Ishikawa (cell line): ENCODE measurements around the gene DENND4A.

Experiments used
- CEBPB ChIP-seq: IDR thresholded peaks from 2 replicates; pipeline ENCODE4 v1.6.1; 2012
- CREB1 ChIP-seq: IDR thresholded peaks from 2 replicates; pipeline ENCODE4 v1.6.1; 2012; ENCODE audit warnings: low read depth
- EGR1 ChIP-seq: IDR thresholded peaks from 2 replicates; pipeline ENCODE4 v1.6.1; 2012
- EP300 ChIP-seq: IDR thresholded peaks from 2 replicates; pipeline ENCODE4 v1.6.1; 2012; ENCODE audit warnings: borderline replicate concordance
- FOXM1 ChIP-seq: IDR thresholded peaks from 2 replicates; pipeline ENCODE4 v1.6.1; 2012; ENCODE audit warnings: low read depth, borderline replicate concordance
- MAX ChIP-seq: IDR thresholded peaks from 2 replicates; pipeline ENCODE4 v1.6.1; 2012
- NFIC ChIP-seq: IDR thresholded peaks from 2 replicates; pipeline ENCODE4 v1.6.1; 2012
- RAD21 ChIP-seq: IDR thresholded peaks from 2 replicates; pipeline ENCODE4 v1.6.1; 2012; ENCODE audit warnings: low read depth
- REST ChIP-seq: IDR thresholded peaks from 2 replicates; pipeline ENCODE4 v1.6.1; 2012; ENCODE audit warnings: low read depth, mild to moderate bottlenecking
- TAF1 ChIP-seq: IDR thresholded peaks from 2 replicates; pipeline ENCODE4 v1.6.1; 2012; ENCODE audit warnings: low read depth, mild to moderate bottlenecking
- TCF12 ChIP-seq: IDR thresholded peaks from 2 replicates; pipeline ENCODE4 v1.6.1; 2012; ENCODE audit warnings: low read depth
- TEAD4 ChIP-seq: IDR thresholded peaks from 2 replicates; pipeline ENCODE4 v1.6.1; 2012
- YY1 ChIP-seq: IDR thresholded peaks from 2 replicates; pipeline ENCODE4 v1.6.1; 2012; ENCODE audit warnings: low read depth
- ZBTB7A ChIP-seq: IDR thresholded peaks from 2 replicates; pipeline ENCODE4 v1.6.1; 2012; ENCODE audit warnings: low read depth
- TF ChIP-seq, protein P1 (sequence below): IDR thresholded peaks from 2 replicates; pipeline ENCODE4 v1.6.1; 2012

Gene DENND4A

DNA sequence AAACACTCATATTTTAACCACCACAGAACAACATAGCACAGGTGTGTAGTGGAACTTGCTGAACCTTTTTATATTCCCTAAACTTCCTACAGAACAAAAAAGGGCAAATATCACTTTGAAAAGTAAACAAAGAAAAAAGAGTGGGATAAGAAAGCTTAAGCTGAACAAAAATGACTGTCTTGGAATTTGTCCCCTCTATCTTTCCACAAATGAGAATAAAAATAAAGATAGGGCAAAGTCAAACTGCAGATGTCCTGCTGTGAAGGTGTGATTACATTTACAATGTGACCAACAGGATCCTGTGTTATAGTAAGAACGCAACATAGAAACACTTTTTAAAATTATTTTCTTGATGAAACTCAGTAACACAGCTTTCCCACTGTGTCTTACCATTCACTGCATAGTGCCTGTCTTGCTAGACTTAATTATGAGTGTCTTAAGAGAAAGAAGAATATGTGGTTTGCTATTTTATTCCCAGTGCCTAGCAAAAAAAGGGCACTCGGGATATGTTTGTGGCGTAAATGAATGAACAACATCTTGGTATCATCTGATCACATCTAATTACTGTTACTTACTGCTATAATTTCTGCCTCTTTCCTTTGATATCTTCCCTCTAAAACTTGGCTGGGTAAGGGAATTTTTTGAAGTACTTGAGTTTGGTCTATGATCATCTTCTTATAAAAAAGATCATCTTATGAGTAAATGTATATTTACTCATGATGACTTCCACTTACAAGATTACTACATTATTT lies 67.5 kb downstream of the DENND4A start:
- TF ChIP-seq RAD21 (no peak), FOXM1 (no peak), CREB1 (no peak), EP300 (no peak), MAX (no peak), EGR1 (no peak), NFIC (no peak), ZBTB7A (no peak), TAF1 (no peak), TEAD4 (no peak)
- TF ChIP-seq, protein P1, sequence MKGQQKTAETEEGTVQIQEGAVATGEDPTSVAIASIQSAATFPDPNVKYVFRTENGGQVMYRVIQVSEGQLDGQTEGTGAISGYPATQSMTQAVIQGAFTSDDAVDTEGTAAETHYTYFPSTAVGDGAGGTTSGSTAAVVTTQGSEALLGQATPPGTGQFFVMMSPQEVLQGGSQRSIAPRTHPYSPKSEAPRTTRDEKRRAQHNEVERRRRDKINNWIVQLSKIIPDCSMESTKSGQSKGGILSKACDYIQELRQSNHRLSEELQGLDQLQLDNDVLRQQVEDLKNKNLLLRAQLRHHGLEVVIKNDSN: no peak

DNA sequence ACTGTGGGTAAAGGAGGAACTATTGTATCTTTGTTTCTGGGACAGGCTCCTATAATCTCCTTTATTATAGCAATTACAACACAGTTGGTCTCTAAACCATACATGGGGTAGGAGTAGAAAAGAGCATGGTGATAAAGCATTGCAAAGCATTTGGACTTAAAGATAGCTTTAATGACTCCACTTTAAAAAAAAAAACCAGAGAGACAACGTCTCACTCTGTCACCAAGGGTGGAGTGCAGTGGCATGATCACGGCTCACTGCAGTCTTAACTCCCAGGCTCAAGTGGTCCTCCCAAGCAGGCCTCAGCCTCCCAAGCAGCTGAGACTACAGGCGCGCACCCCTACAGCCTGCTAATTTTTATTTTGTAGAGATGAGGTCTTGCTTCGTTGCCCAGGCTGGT lies 68.2 kb downstream of the DENND4A start:
- TF ChIP-seq YY1 (no peak), TCF12 (no peak), CREB1 (no peak), TEAD4 (no peak), EGR1 (no peak), RAD21 (no peak), NFIC (no peak), ZBTB7A (no peak), TAF1 (no peak), MAX (no peak), REST (no peak), CEBPB (no peak), FOXM1 (no peak), EP300 (no peak)
- TF ChIP-seq, protein P1: no peak

DNA sequence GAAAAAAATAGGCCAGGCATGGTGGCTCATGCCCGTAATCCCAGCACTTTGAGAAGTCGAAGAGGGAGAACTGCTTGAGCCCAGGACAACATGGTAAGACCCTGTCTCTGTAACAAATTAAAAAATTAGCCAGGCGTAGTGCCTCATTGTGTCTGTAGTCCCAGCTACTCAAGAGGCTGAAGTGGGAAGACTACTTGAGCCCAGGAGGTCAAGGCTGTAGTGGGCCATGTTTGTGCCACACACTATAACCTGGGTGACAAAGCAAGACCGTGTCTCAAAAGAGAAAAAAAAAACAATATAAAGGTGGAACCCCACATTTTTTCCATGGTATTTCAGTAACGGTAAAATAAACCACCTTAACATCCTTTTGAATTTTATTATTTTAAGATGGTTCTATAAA lies 69.9 kb downstream of the DENND4A start:
- no peak for TF ChIP-seq ZBTB7A
- TF ChIP-seq TCF12: no peak
- no peak for TF ChIP-seq YY1
- no peak for TF ChIP-seq NFIC
- TF ChIP-seq CREB1: no peak
- no peak for TF ChIP-seq TAF1
- TF ChIP-seq MAX: no peak
- TF ChIP-seq TEAD4: no peak
- TF ChIP-seq REST: no peak
- TF ChIP-seq FOXM1: no peak
- no peak for TF ChIP-seq CEBPB
- TF ChIP-seq RAD21: no peak
- no peak for TF ChIP-seq EGR1
- TF ChIP-seq, protein P1: no peak
- no peak for TF ChIP-seq EP300

- TF ChIP-seq EP300 (no peak), RAD21 (no peak), MAX (no peak), TAF1 (no peak), TCF12 (no peak), CEBPB (no peak), REST (no peak), CREB1 (no peak), YY1 (no peak), FOXM1 (no peak), TEAD4 (no peak), EGR1 (no peak), ZBTB7A (no peak)
- TF ChIP-seq, protein P1: no peak
Observed at GRCh38 chr15:65712415-65712814, 79.7 kb downstream of the DENND4A start.
